WTC11 (cell line): ENCODE measurements around the gene KRT222. TPM values are rescaled to one million over a fixed set of nuclear protein-coding genes. Genes with fewer than 3 reads are reported as not detected.

Experiments used
- ATAC-seq: fragments of 200-7000 bp; cut with Tn5 transposase; 2 replicates; pipeline ENCODE4 v1.10.0; 2021; ENCODE audit warnings: mild to moderate bottlenecking, moderate library complexity
- CTCF ChIA-PET: fragments of 300-600 bp; sonication (Branson Sonifier 250); formaldehyde crosslinking; loops from one replicate; lab custom pipeline; 2021; ENCODE audit warnings: antibody characterized with exemption; lab: Charles Lee
- POLR2A ChIA-PET: fragments of 350-600 bp; sonication (Branson Sonifier 250); formaldehyde crosslinking; loops from one replicate; lab custom pipeline; 2021; ENCODE audit warnings: antibody characterized with exemption; lab: Charles Lee
- DNase-seq: peaks from one replicate; pipeline ENCODE4 v3.0.0; 2021; ENCODE audit warnings: low spot score
- H3K27ac Mint-ChIP-seq: 2 replicates; pipeline ENCODE4 v1.8.0; 2021; ENCODE audit warnings: mixed read lengths
- H3K27me3 Mint-ChIP-seq: 2 replicates; pipeline ENCODE4 v1.8.0; 2021; ENCODE audit warnings: low read depth, mild to moderate bottlenecking, moderate library complexity, mixed read lengths
- H3K36me3 Mint-ChIP-seq: 2 replicates; pipeline ENCODE4 v1.8.0; 2021; ENCODE audit warnings: mixed read lengths
- H3K4me1 Mint-ChIP-seq: 2 replicates; pipeline ENCODE4 v1.8.0; 2022; ENCODE audit warnings: mixed read lengths
- H3K4me3 Mint-ChIP-seq: 2 replicates; pipeline ENCODE4 v1.8.0; 2021; ENCODE audit warnings: mild to moderate bottlenecking, moderate library complexity, mixed read lengths
- H3K9me3 Mint-ChIP-seq: 2 replicates; pipeline ENCODE4 v1.8.0; 2021; ENCODE audit warnings: mixed read lengths
- CBFB ChIP-seq: sonication (generic); formaldehyde crosslinking; IDR thresholded peaks from 2 replicates; pipeline ENCODE4 v1.8.1; 2022; ENCODE audit warnings: mild to moderate bottlenecking, low read depth, missing genetic modification reagents
- ELF4 ChIP-seq: sonication (generic); formaldehyde crosslinking; IDR thresholded peaks from 2 replicates; pipeline ENCODE4 v1.8.1; 2022; ENCODE audit warnings: low read depth, mild to moderate bottlenecking, moderate library complexity, missing genetic modification reagents
- JUN ChIP-seq: sonication (generic); formaldehyde crosslinking; IDR thresholded peaks from 2 replicates; pipeline ENCODE4 v1.8.0; 2023; ENCODE audit warnings: mild to moderate bottlenecking, missing genetic modification reagents
- KAT7 ChIP-seq: sonication (generic); formaldehyde crosslinking; IDR thresholded peaks from 2 replicates; pipeline ENCODE4 v1.8.1; 2023; ENCODE audit warnings: missing genetic modification reagents, mild to moderate bottlenecking, borderline replicate concordance
- MLX ChIP-seq: sonication (generic); formaldehyde crosslinking; IDR thresholded peaks from 2 replicates; pipeline ENCODE4 v1.8.1; 2023; ENCODE audit warnings: mild to moderate bottlenecking, missing genetic modification reagents, moderate library complexity
- MYBL2 ChIP-seq: sonication (generic); formaldehyde crosslinking; IDR thresholded peaks from 2 replicates; pipeline ENCODE4 v1.8.1; 2023; ENCODE audit warnings: mild to moderate bottlenecking, moderate library complexity, missing genetic modification reagents
- NFATC4 ChIP-seq: fragments of 250-450 bp; sonication (Bioruptor Pico); IDR thresholded peaks from 2 replicates; pipeline ENCODE4 v1.9.0; 2021; ENCODE audit warnings: mild to moderate bottlenecking
- NR1H2 ChIP-seq: sonication (generic); formaldehyde crosslinking; IDR thresholded peaks from 2 replicates; pipeline ENCODE4 v1.9.0; 2021; ENCODE audit warnings: mild to moderate bottlenecking, moderate library complexity, missing genetic modification reagents
- PREB ChIP-seq: sonication (generic); formaldehyde crosslinking; IDR thresholded peaks from 2 replicates; pipeline ENCODE4 v1.8.1; 2022; ENCODE audit warnings: mild to moderate bottlenecking, missing genetic modification reagents, moderate library complexity, borderline replicate concordance
- RORB ChIP-seq: fragments of 250-450 bp; sonication (Bioruptor Pico); IDR thresholded peaks from 2 replicates; pipeline ENCODE4 v1.9.0; 2021; ENCODE audit warnings: mild to moderate bottlenecking
- SOX15 ChIP-seq: fragments of 250-450 bp; sonication (Bioruptor Pico); IDR thresholded peaks from 2 replicates; pipeline ENCODE4 v1.9.0; 2021; ENCODE audit warnings: mild to moderate bottlenecking
- TEAD4 ChIP-seq: sonication (generic); formaldehyde crosslinking; IDR thresholded peaks from 2 replicates; pipeline ENCODE4 v1.8.0; 2022; ENCODE audit warnings: mild to moderate bottlenecking, missing genetic modification reagents
- TP53 ChIP-seq: sonication (generic); formaldehyde crosslinking; IDR thresholded peaks from 2 replicates; pipeline ENCODE4 v1.8.1; 2023; ENCODE audit warnings: mild to moderate bottlenecking, missing genetic modification reagents
- ZBTB21 ChIP-seq: sonication (generic); formaldehyde crosslinking; IDR thresholded peaks from 2 replicates; pipeline ENCODE4 v1.8.1; 2023; ENCODE audit warnings: mild to moderate bottlenecking, missing genetic modification reagents, borderline replicate concordance
- ZBTB43 ChIP-seq: sonication (generic); formaldehyde crosslinking; IDR thresholded peaks from 2 replicates; pipeline ENCODE4 v1.8.1; 2023; ENCODE audit warnings: mild to moderate bottlenecking, missing genetic modification reagents
- ZNF138 ChIP-seq: sonication (generic); formaldehyde crosslinking; conservative IDR thresholded peaks from 2 replicates; pipeline ENCODE4 v1.8.1; 2022; ENCODE audit warnings: mild to moderate bottlenecking, moderate library complexity, missing genetic modification reagents
- ZNF317 ChIP-seq: sonication (generic); formaldehyde crosslinking; IDR thresholded peaks from 2 replicates; pipeline ENCODE4 v1.8.1; 2023; ENCODE audit warnings: low read depth, mild to moderate bottlenecking, moderate library complexity, missing genetic modification reagents, borderline replicate concordance
- total RNA-seq: library from RNA; stranded (reverse); gene quantifications from 3 replicates; pipeline ENCODE4 v1.2.3, GENCODE V29; 2021
- TF ChIP-seq, protein P1 (sequence below): fragments of 250-450 bp; sonication (Bioruptor Pico); IDR thresholded peaks from 2 replicates; pipeline ENCODE4 v1.9.0; 2021; ENCODE audit warnings: mild to moderate bottlenecking, borderline replicate concordance
- TF ChIP-seq, protein P2 (sequence below): sonication (generic); formaldehyde crosslinking; IDR thresholded peaks from 2 replicates; pipeline ENCODE4 v1.8.1; 2022; ENCODE audit warnings: low read depth, missing genetic modification reagents, borderline replicate concordance
- TF ChIP-seq, protein P3 (sequence below): fragments of 250-450 bp; sonication (Bioruptor Pico); conservative IDR thresholded peaks from 2 replicates; pipeline ENCODE4 v1.9.0; 2021; ENCODE audit warnings: mild to moderate bottlenecking

KRT222 gene
- total RNA-seq, 1 experiment from 2014 or later: 0.09 TPM

DNA sequence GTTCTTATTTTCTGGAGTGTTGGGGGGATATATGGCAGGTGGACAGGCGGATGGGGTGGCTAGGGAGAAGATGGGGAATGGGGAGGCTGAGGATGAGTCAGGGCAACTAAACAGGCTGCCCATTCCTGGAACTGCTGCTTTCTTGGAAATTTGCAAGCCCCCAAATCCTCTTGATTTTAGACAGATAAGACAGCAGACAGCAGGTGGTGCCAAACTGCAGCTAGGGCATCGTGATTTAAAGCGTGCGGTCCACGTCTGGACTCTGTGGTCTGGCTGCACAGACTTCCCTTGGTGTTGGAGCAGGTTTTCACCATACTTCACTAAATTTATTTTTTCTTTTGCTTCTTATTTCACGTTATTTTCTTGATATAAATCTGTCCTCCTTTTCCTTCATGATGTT, 49.5 kb upstream of the KRT222 start (continued):
- TF ChIP-seq, protein P1, sequence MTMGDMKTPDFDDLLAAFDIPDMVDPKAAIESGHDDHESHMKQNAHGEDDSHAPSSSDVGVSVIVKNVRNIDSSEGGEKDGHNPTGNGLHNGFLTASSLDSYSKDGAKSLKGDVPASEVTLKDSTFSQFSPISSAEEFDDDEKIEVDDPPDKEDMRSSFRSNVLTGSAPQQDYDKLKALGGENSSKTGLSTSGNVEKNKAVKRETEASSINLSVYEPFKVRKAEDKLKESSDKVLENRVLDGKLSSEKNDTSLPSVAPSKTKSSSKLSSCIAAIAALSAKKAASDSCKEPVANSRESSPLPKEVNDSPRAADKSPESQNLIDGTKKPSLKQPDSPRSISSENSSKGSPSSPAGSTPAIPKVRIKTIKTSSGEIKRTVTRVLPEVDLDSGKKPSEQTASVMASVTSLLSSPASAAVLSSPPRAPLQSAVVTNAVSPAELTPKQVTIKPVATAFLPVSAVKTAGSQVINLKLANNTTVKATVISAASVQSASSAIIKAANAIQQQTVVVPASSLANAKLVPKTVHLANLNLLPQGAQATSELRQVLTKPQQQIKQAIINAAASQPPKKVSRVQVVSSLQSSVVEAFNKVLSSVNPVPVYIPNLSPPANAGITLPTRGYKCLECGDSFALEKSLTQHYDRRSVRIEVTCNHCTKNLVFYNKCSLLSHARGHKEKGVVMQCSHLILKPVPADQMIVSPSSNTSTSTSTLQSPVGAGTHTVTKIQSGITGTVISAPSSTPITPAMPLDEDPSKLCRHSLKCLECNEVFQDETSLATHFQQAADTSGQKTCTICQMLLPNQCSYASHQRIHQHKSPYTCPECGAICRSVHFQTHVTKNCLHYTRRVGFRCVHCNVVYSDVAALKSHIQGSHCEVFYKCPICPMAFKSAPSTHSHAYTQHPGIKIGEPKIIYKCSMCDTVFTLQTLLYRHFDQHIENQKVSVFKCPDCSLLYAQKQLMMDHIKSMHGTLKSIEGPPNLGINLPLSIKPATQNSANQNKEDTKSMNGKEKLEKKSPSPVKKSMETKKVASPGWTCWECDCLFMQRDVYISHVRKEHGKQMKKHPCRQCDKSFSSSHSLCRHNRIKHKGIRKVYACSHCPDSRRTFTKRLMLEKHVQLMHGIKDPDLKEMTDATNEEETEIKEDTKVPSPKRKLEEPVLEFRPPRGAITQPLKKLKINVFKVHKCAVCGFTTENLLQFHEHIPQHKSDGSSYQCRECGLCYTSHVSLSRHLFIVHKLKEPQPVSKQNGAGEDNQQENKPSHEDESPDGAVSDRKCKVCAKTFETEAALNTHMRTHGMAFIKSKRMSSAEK (CRISPR knock-in tag): no peak
- TF ChIP-seq TP53: no peak
- no peak for TF ChIP-seq ZBTB21 (CRISPR knock-in tag)
- TF ChIP-seq MYBL2 (CRISPR knock-in tag): no peak
- no peak for TF ChIP-seq ZBTB43 (CRISPR knock-in tag)
- no peak for TF ChIP-seq ZNF317 (CRISPR knock-in tag)
- TF ChIP-seq, protein P2, sequence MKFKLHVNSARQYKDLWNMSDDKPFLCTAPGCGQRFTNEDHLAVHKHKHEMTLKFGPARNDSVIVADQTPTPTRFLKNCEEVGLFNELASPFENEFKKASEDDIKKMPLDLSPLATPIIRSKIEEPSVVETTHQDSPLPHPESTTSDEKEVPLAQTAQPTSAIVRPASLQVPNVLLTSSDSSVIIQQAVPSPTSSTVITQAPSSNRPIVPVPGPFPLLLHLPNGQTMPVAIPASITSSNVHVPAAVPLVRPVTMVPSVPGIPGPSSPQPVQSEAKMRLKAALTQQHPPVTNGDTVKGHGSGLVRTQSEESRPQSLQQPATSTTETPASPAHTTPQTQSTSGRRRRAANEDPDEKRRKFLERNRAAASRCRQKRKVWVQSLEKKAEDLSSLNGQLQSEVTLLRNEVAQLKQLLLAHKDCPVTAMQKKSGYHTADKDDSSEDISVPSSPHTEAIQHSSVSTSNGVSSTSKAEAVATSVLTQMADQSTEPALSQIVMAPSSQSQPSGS (CRISPR knock-in tag): no peak
- no peak for TF ChIP-seq RORB (CRISPR knock-in tag)
- no peak for TF ChIP-seq NFATC4
- TF ChIP-seq ZNF138 (CRISPR knock-in tag): no peak

DNA sequence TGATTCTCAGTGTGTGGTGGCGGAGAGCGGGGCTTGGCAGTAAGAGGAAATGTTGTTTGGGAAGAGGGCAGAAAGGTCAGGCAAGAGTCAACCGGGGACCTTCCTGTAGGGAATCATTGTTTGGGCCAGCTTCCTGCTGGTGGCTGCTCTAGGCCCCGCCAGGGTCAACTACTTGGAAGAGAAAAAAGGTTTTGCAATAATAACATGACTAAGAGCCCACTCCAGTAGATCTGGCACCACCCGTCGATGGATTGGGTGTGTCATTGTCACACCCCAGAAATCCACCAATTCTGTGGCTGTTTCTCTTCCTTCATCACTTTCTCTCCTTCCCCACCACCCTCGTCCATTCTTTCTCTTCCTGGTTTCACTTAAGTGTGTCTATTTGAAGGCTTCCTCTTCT, 42.8 kb upstream of the KRT222 start:
- ATAC-seq (no peak), DNase-seq (no peak)
- H3K4me3 Mint-ChIP-seq: no peak overlapping the region
- H3K27ac Mint-ChIP-seq: no peak overlapping the region
- H3K9me3 Mint-ChIP-seq: no peaks in the 10 kb centered on the region
- no peak for TF ChIP-seq JUN
- no peak for TF ChIP-seq SOX15 (CRISPR knock-in tag)
- no peak for TF ChIP-seq ELF4 (CRISPR knock-in tag)
- TF ChIP-seq KAT7 (CRISPR knock-in tag): no peak
- TF ChIP-seq NR1H2 (CRISPR knock-in tag): no peak
- no peak for TF ChIP-seq TEAD4 (CRISPR knock-in tag)
- no peak for TF ChIP-seq MLX (CRISPR knock-in tag)
- TF ChIP-seq NFATC4: no peak
- no peak for TF ChIP-seq CBFB (CRISPR knock-in tag)
- TF ChIP-seq PREB: no peak
- TF ChIP-seq, protein P3, sequence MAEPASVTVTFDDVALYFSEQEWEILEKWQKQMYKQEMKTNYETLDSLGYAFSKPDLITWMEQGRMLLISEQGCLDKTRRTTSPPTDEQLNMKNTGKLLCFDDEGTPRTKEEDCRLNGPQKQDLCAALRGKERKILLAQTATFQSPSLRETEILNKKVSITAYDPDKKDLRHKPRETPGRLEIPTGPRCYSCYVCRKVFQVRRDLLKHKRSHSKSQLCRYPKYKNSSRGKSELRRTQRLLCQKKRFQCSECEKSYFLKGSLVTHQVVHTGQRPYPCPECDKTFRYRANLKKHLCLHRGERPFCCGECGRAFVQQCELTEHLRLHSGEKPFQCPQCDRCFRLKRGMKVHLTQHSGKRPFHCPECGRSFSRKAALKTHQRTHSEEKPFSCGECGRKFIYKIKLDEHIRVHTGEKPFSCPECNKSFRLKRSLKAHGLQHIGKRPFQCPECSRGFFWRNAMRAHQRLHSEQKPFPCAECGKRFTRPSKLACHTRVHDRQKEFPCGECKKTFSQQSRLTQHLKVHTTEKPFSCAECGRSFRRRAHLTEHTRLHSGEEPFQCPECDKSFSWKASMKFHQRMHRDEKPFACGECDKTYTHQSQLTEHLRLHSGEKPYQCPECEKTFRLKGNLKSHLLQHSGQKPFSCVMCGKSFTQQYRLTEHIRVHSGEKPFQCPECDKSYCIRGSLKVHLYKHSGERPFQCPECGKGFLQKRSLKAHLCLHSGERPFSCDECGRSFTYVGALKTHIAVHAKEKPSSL (CRISPR knock-in tag): no peak
- H3K27me3 Mint-ChIP-seq: no peaks in the 10 kb centered on the region; the same call in 1 of the 2 replicates
- ChIA-PET POLR2A (no interaction called here), CTCF (no interaction called here)
- H3K36me3 Mint-ChIP-seq: no peaks in the 10 kb centered on the region
- no peaks in the 10 kb centered on the region for H3K4me1 Mint-ChIP-seq
